K562 (cell line): Measurements from ENCODE around the gene SAT2. TPM values are rescaled to one million over a fixed set of nuclear protein-coding genes. Genes with fewer than 3 reads are reported as not detected.

Source experiments
- E2F1 ChIP-seq: sonication (generic); formaldehyde crosslinking; IDR thresholded peaks from 2 replicates; pipeline ENCODE4 v1.8.1; 2023; ENCODE audit warnings: mild to moderate bottlenecking, missing genetic modification reagents, moderate library complexity
- GATAD2A ChIP-seq: fragments of 450-650 bp; IDR thresholded peaks from 2 replicates; pipeline ENCODE4 v1.6.1; 2017
- HCFC1 ChIP-seq: IDR thresholded peaks from 2 replicates; pipeline ENCODE4 v1.6.1; 2012; ENCODE audit warnings: low read depth, low read length, improper control_type of control experiment
- KAT7 ChIP-seq: sonication (generic); formaldehyde crosslinking; IDR thresholded peaks from 2 replicates; pipeline ENCODE4 v1.8.0; 2022; ENCODE audit warnings: missing genetic modification reagents, mild to moderate bottlenecking, borderline replicate concordance
- MECOM ChIP-seq: fragments of 250-450 bp; sonication (Bioruptor Pico); IDR thresholded peaks from 2 replicates; pipeline ENCODE4 v1.8.0; 2022; ENCODE audit warnings: inconsistent platforms
- MLX ChIP-seq, 2 experiments: fragments of 450-650 bp in 1 of 2; sonication (generic) in 1 of 2; formaldehyde crosslinking; conservative IDR thresholded peaks; 2 replicates each; pipeline versions ENCODE4 v1.4.0 to v1.8.1; 2020 to 2022; ENCODE audit warnings: mild to moderate bottlenecking in 1 of 2, missing genetic modification reagents in 1 of 2
- NCOA2 ChIP-seq, 2 experiments: fragments of 450-650 bp; IDR thresholded peaks; 2 replicates each; pipeline ENCODE4 v1.6.1; 2018; ENCODE audit warnings: mild to moderate bottlenecking in 2 of 2, moderate library complexity in 1 of 2; ENCODE audit not compliant: partially characterized antibody in 2 of 2
- RHOXF2B ChIP-seq: fragments of 250-450 bp; sonication (Bioruptor Pico); conservative IDR thresholded peaks from 2 replicates; pipeline ENCODE4 v1.5.1; 2021
- SFPQ ChIP-seq: fragments of 200-400 bp; formaldehyde crosslinking; IDR thresholded peaks from 2 replicates; pipeline ENCODE4 v1.6.1; 2017; ENCODE audit warnings: mild to moderate bottlenecking, low read depth, low read length, moderate library complexity
- ZFP91 ChIP-seq: sonication (generic); formaldehyde crosslinking; IDR thresholded peaks from 2 replicates; pipeline ENCODE4 v1.8.0; 2022; ENCODE audit warnings: mild to moderate bottlenecking, missing genetic modification reagents
- ZNF134 ChIP-seq: fragments of 250-450 bp; sonication (Bioruptor Pico); conservative IDR thresholded peaks from 2 replicates; pipeline ENCODE4 v1.4.0; 2020
- ZNF174 ChIP-seq: fragments of 250-450 bp; sonication (Bioruptor Pico); IDR thresholded peaks from 2 replicates; pipeline ENCODE4 v1.4.0; 2020; ENCODE audit warnings: mild to moderate bottlenecking
- ZNF584 ChIP-seq: fragments of 200-800 bp; sonication (Bioruptor generic); IDR thresholded peaks from 2 replicates; pipeline ENCODE4 v1.6.1; 2016; ENCODE audit warnings: low read depth, mild to moderate bottlenecking, missing genetic modification characterization, missing compliant biosample characterization
- ZNF764 ChIP-seq: fragments of 250-450 bp; sonication (Bioruptor Pico); IDR thresholded peaks from 2 replicates; pipeline ENCODE4 v1.4.0; 2020; ENCODE audit warnings: low read depth, mild to moderate bottlenecking, moderate library complexity
- polyA plus RNA-seq, 8 experiments: library from polyadenylated mRNA; depleted of rRNA in 4 of 8; stranded (reverse) in 5 of 8; unstranded in 3 of 8; fragments of >200 nt; fragmentation: Nextera tagmentation in 2 of 8; fragmentation: Illumina TruSeq in 1 of 8; extraction: Ambion mirVana in 2 of 8; extraction: Trizol in 1 of 8; gene quantifications; 2 replicates each; pipeline versions ENCODE4 v1.2.1 to v1.2.3, GENCODE V29; 2011 to 2014; ENCODE audit warnings: inconsistent platforms in 1 of 8, missing spikeins in 1 of 8
- total RNA-seq, 7 experiments: library from RNA; depleted of rRNA in 6 of 7; stranded (reverse); fragments of >200 nt in 6 of 7; fragmentation: Illumina TruSeq in 2 of 7; extraction: Trizol in 2 of 7; gene quantifications; 2 replicates each; pipeline versions ENCODE4 v1.2.1 to v1.2.3, GENCODE V29; 2011 to 2021; ENCODE audit warnings: low replicate concordance in 1 of 7
- TF ChIP-seq, protein P1 (sequence below): fragments of 450-650 bp; formaldehyde crosslinking; IDR thresholded peaks from 2 replicates; pipeline ENCODE4 v1.4.0; 2020; ENCODE audit warnings: mild to moderate bottlenecking, moderate library complexity

Gene SAT2
- total and polyA plus RNA-seq, 9 of the 15 experiments (the other 6 are each of a cell fraction or from before 2014, with no cell fraction given) = 2.0 to 8.0 (median 5.3) TPM

DNA sequence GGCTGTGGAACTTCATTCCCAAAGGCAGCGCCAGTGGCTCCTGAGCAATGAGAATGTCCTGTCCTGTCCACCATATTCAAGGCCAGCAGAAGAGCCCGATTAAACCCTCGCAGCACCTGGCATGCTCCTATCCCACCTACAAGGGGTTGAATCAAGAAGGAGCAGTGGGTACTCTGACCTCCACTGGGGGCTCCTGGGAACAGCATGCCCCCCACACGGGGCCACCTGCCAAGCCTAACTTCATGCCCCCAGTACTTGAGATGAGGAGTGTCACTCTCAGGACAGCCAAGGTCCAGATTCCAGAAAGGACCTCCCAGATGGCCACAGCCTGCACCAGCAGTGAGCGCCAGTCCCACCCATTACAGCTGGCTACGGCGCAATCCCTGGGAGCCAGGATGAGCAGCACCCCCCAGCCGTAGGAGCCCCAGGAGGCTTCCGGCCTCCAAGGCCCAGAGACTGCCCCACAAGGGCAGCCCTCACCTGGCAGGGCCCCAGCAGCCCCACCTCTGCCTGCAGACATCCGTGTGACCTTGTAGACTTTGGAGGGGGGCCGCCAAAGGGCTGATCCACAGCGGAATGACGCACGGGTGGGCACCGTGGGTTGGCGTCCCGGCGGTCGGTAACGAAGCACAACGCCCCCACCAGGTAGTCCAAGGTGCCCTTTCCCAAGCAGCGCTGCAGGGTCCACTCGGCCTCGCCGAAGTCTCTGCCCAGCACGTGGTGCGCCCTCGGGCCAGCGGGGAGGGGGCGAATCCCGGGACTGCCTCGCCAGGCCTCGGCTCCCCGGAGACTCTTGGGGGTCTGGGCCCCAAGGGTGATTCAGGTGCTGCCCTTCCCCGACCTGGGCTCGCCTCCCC is 45.0 kb downstream of the SAT2 start (continued):
- TF ChIP-seq SFPQ = no peak
- TF ChIP-seq RHOXF2B (CRISPR knock-in tag) = no peak
- no peak for TF ChIP-seq GATAD2A
- no peak for TF ChIP-seq HCFC1
- TF ChIP-seq, protein P1, sequence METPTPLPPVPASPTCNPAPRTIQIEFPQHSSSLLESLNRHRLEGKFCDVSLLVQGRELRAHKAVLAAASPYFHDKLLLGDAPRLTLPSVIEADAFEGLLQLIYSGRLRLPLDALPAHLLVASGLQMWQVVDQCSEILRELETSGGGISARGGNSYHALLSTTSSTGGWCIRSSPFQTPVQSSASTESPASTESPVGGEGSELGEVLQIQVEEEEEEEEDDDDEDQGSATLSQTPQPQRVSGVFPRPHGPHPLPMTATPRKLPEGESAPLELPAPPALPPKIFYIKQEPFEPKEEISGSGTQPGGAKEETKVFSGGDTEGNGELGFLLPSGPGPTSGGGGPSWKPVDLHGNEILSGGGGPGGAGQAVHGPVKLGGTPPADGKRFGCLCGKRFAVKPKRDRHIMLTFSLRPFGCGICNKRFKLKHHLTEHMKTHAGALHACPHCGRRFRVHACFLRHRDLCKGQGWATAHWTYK (CRISPR knock-in tag) = 0 out of 2 replicates have a peak, but pooled peaks have one; percentile 76
- TF ChIP-seq ZNF764 (CRISPR knock-in tag) = no peak
- no peak for TF ChIP-seq MECOM
- no peak for TF ChIP-seq MLX (CRISPR knock-in tag; conservative IDR thresholded peaks at IDR 0.05)
- 0 out of 2 replicates have a peak, but pooled peaks have one; percentile 30 for TF ChIP-seq ZNF134
- no peak for TF ChIP-seq ZFP91 (CRISPR knock-in tag)
- no peak for TF ChIP-seq E2F1 (CRISPR knock-in tag)
- TF ChIP-seq ZNF584 (CRISPR knock-in tag) = 0 out of 2 replicates have a peak, but pooled peaks have one; percentile 45
- TF ChIP-seq NCOA2 (IDR thresholded peaks at IDR 0.05; ENCODE audit: partially characterized antibody in 2 of 2) = no peak
- TF ChIP-seq KAT7 (CRISPR knock-in tag) = 0 out of 2 replicates have a peak, but pooled peaks have one; percentile 7
- no peak for TF ChIP-seq ZNF174 (CRISPR knock-in tag)
